ENCODE data around the gene PLCH2. TPM values are rescaled to one million over a fixed set of nuclear protein-coding genes. Genes with fewer than 3 reads are reported as not detected.
A peak's percentile ranks its signal among the peaks of the same experiment; 100 is the strongest.

The PLCH2 gene
- total and polyA plus RNA-seq, 2 donors (not counting 1 experiment from before 2014, with no cell fraction given) = 20.0 to 34.9 TPM

- WGBS (ENCODE audit: insufficient coverage) = 16% methylated on average over 21 of the region's 27 CpGs
- CTCF ChIA-PET = interaction anchor here (0.9 to 4.9 kb wide), 17 partner anchors 9 to 355 kb away, joined by 3 to 55 read pairs (median 5); partner anchors contain the start of genes FAAP20, HES5, PANK4 and PEX10
These were observed 71.3 kb downstream of the PLCH2 start for GRCh38 chr1:2547210-2548067.

More at GRCh38 chr1:2547210-2548067, 71.3 kb downstream of the PLCH2 start:
- Histone ChIP-seq H4K20me1 (ENCODE audit: control insufficient read depth, insufficient read depth, low read length, poor library complexity, severe bottlenecking) (peaks cover 7% of the 10 kb centered on the region), H2AFZ (ENCODE audit: insufficient read depth, low read depth, low read length, poor library complexity, severe bottlenecking) (peak overlapping the region; percentile 4), H3K27me3 (replicated peaks in 1 of 4; ENCODE audit: control extremely low read depth in 1 of 4, control insufficient read depth in 3 of 4, insufficient read depth in 4 of 4, low read length in 3 of 4) (peaks cover 0 to 4% (median 0%) of the 10 kb centered on the region in 4 experiments), H3K27ac (ENCODE audit: low read length in 2 of 2) (peak overlapping the region; percentile 99 to 100), H3K36me3 (replicated peaks in 1 of 2; ENCODE audit: control extremely low read depth in 1 of 2, control insufficient read depth in 1 of 2, extremely low read depth in 1 of 2, insufficient read depth in 2 of 2, low read length in 1 of 2) (no peaks in the 10 kb centered on the region), H3K4me1 (ENCODE audit: control insufficient read depth in 2 of 2, insufficient read depth in 2 of 2, low read length in 2 of 2) (peaks cover 33 to 47% of the 10 kb centered on the region in 2 donors), H3K79me2 (ENCODE audit: control insufficient read depth, insufficient read depth, low read length) (no peaks in the 10 kb centered on the region), H3K9me3 (ENCODE audit: control extremely low read depth in 1 of 3, control insufficient read depth in 2 of 3, insufficient read depth in 1 of 3, low read length in 2 of 3) (no peaks in the 10 kb centered on the region), H3K9ac (ENCODE audit: low read length) (peak overlapping the region; percentile 67), H3K4me2 (replicated peaks; ENCODE audit: low read depth, low read length, poor library complexity, severe bottlenecking) (peak overlapping the region; percentile 82), H3K4me3 (ENCODE audit: control extremely low read depth in 1 of 5, extremely low read depth in 1 of 5, insufficient read depth in 1 of 5, low read depth in 2 of 5, low read length in 4 of 5) (peak overlapping the region; percentile 61 to 89 (median 75))
- Mint-ChIP-seq H3K27ac (peak overlapping the region; percentile 98), H3K27me3 (no peaks in the 10 kb centered on the region), H3K4me1 (peaks cover 35% of the 10 kb centered on the region), H3K4me3 (peak overlapping the region; percentile 92), H3K9me3 (ENCODE audit: insufficient read depth) (no peaks in the 10 kb centered on the region)
- TF ChIP-seq EZH2 (IDR thresholded peaks at IDR 0.05; ENCODE audit: borderline replicate concordance, insufficient read depth, low read depth, low read length, poor library complexity, severe bottlenecking) = no peak
- TF ChIP-seq, protein P1, sequence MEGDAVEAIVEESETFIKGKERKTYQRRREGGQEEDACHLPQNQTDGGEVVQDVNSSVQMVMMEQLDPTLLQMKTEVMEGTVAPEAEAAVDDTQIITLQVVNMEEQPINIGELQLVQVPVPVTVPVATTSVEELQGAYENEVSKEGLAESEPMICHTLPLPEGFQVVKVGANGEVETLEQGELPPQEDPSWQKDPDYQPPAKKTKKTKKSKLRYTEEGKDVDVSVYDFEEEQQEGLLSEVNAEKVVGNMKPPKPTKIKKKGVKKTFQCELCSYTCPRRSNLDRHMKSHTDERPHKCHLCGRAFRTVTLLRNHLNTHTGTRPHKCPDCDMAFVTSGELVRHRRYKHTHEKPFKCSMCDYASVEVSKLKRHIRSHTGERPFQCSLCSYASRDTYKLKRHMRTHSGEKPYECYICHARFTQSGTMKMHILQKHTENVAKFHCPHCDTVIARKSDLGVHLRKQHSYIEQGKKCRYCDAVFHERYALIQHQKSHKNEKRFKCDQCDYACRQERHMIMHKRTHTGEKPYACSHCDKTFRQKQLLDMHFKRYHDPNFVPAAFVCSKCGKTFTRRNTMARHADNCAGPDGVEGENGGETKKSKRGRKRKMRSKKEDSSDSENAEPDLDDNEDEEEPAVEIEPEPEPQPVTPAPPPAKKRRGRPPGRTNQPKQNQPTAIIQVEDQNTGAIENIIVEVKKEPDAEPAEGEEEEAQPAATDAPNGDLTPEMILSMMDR (IDR thresholded peaks at IDR 0.05) = no peak
- ATAC-seq (ENCODE audit: low read depth) (peak; percentile 6), DNase-seq (no peak)
- intact Hi-C loops (cut with micrococcal nuclease) = loop anchor here (1.0 to 5.0 kb wide), 9 partner anchors 9 to 415 kb away; partner anchors contain the start of genes FAAP20, MORN1, PANK4 and RER1
- POLR2A ChIA-PET = interaction anchor here (0.5 to 6.1 kb wide), 17 partner anchors 8 to 352 kb away, joined by 3 to 88 read pairs (median 7); partner anchors contain the start of genes FAAP20, HES5, MORN1 and PANK4

Data from B cell (primary cell).